Fibroblast of the aortic adventitia (primary cell): ENCODE measurements around the gene IGIP. TPM values are rescaled to one million over a fixed set of nuclear protein-coding genes. Genes with fewer than 3 reads are reported as not detected.
"Not testable (repeated sequence)": the region's sequence is repeated elsewhere in the genome, so short reads cannot be mapped to it uniquely, and the experiment has no call there.

Source experiments
- DNase-seq: peaks from one replicate; pipeline ENCODE4 v3.0.0-alpha.2; 2010; ENCODE audit warnings: low read depth
- H3K4me3 ChIP-seq: 2 replicates; pipeline ENCODE4 v1.5.1; 2011; ENCODE audit warnings: low read depth, mild to moderate bottlenecking, control low read depth, low read length, moderate library complexity
- CTCF ChIP-seq: IDR thresholded peaks from 2 replicates; pipeline ENCODE4 v1.5.1; 2011; ENCODE audit warnings: mild to moderate bottlenecking, low read length, control low read depth, inconsistent platforms; ENCODE audit not compliant: insufficient read depth
- total RNA-seq: library from RNA; depleted of rRNA; stranded (reverse); fragments of >200 nt; gene quantifications from 2 replicates; pipeline ENCODE4 v1.2.3, GENCODE V29; 2012; ENCODE audit warnings: low replicate concordance

IGIP gene
- total RNA-seq, 1 donor = 13.7 TPM

GRCh38 chr5:140152022-140152999 is 26.6 kb downstream of the IGIP start:
- no peak for DNase-seq
- no peak for TF ChIP-seq CTCF
- H3K4me3 ChIP-seq = no peak overlapping the region

- DNase-seq = no peak
- TF ChIP-seq CTCF = no peak
- no peak overlapping the region for H3K4me3 ChIP-seq
Observed at GRCh38 chr5:140153255-140153654, 27.5 kb downstream of the IGIP start.

- no peak for TF ChIP-seq CTCF
Observed at GRCh38 chr5:140153905-140154304, 28.2 kb downstream of the IGIP start.

GRCh38 chr5:140154710-140155381 is 29.1 kb downstream of the IGIP start:
- not testable (repeated sequence) for DNase-seq, H3K4me3 ChIP-seq

More at GRCh38 chr5:140153905-140154304, 28.2 kb downstream of the IGIP start:
- DNase-seq = no peak
- no peak overlapping the region for H3K4me3 ChIP-seq

- H3K4me3 ChIP-seq = peak overlapping the region; percentile 41
- peak; percentile 84 for DNase-seq
- TF ChIP-seq CTCF = peak; percentile 90
Observed at GRCh38 chr5:140157032-140157781, 31.5 kb downstream of the IGIP start.

- no peak for TF ChIP-seq CTCF
- no peak for DNase-seq
- no peak overlapping the region for H3K4me3 ChIP-seq
Observed at GRCh38 chr5:140159014-140159927, 33.5 kb downstream of the IGIP start.
